ENCODE measurements around the gene ZG16B.

ZG16B gene

DNA sequence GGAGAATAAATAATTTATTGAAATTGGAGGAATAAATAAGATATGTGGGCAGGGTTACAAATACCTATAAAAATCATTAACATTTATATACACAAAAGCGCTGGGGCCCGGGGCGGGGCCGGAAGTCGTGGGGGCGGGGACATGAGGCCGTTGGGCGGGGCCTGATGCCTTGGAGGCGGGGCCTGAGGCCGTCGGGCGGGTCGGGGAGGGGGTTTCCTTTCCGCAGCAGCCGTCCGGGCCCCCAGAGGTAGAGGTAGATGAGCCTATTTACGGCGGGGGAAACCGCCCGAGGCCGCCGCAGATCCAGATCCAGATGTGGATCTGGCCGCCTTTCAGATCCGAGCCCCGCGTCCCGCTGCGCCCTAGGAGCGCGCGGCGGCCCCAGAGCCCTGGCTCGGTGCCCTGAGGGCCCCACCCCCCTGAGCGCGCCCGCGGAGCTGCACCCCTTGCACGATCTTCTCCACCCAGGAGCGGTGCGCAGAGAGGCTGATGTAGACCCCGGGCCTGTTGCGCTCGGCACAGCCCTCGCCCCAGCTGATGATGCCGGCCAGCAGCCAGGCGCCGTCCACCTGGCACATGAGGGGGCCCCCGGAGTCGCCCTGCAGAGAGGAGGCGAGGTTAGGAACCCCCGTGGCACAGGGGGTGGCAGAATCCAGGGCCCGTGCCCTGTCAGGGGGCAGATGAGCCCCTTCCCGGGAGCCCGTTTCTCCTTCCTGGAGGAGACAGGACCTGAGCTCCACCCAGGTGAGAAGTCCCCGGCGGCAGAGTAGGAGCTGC is 22.8 kb downstream of the ZG16B start:
- no peak overlapping the region for H3K4me3 ChIP-seq (replicated peaks; ENCODE audit: low read depth, low read length)
- TF ChIP-seq, protein P1, sequence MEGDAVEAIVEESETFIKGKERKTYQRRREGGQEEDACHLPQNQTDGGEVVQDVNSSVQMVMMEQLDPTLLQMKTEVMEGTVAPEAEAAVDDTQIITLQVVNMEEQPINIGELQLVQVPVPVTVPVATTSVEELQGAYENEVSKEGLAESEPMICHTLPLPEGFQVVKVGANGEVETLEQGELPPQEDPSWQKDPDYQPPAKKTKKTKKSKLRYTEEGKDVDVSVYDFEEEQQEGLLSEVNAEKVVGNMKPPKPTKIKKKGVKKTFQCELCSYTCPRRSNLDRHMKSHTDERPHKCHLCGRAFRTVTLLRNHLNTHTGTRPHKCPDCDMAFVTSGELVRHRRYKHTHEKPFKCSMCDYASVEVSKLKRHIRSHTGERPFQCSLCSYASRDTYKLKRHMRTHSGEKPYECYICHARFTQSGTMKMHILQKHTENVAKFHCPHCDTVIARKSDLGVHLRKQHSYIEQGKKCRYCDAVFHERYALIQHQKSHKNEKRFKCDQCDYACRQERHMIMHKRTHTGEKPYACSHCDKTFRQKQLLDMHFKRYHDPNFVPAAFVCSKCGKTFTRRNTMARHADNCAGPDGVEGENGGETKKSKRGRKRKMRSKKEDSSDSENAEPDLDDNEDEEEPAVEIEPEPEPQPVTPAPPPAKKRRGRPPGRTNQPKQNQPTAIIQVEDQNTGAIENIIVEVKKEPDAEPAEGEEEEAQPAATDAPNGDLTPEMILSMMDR (IDR thresholded peaks at IDR 0.05; ENCODE audit: low read depth, low read length, missing control alignments) = no peak
- DNase-seq (ENCODE audit: extremely low read depth, low read depth) = no peak

GRCh38 chr16:2853531-2854073 is 23.5 kb downstream of the ZG16B start:
- DNase-seq (ENCODE audit: extremely low read depth, low read depth) = no peak
- no peak overlapping the region for H3K4me3 ChIP-seq (replicated peaks; ENCODE audit: low read depth, low read length)
- TF ChIP-seq, protein P1 (IDR thresholded peaks at IDR 0.05; ENCODE audit: low read depth, low read length, missing control alignments) = no peak

DNA sequence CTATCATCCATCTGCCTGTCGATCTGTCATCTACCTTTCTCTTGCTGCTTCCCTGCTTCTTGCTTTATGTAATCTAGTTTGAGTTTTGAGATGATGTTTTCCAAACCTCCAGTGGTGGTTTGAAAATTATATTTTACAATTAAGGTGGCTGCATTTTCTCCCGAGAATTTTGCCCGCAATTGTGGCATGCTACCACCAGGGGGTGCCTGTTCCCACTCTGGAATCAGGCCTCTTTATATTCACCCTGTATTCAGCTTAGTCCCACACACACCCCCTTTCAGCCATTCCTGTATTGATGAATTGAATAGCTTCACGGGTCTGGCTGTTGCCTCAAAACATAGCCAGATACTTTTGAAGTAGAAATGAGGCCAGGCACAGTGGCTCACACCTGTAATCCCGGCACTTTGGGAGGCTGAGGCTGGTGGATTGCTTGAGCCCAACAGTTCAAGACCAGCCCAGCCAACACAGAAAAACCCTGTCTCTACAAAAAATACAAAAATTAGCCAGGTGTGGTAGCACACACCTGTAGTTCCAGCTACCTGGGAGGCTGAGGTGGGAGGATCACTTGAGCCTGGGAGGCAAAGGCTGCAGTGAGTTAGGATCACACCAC is 24.7 kb downstream of the ZG16B start:
- H3K4me3 ChIP-seq (replicated peaks; ENCODE audit: low read depth, low read length) = no peak overlapping the region
- DNase-seq (ENCODE audit: extremely low read depth, low read depth) = no peak
- TF ChIP-seq, protein P1 (IDR thresholded peaks at IDR 0.05; ENCODE audit: low read depth, low read length, missing control alignments) = peak; percentile 77

GRCh38 chr16:2855536-2855935 is 25.4 kb downstream of the ZG16B start:
- TF ChIP-seq, protein P1 (IDR thresholded peaks at IDR 0.05; ENCODE audit: low read depth, low read length, missing control alignments) = no peak
- H3K4me3 ChIP-seq (replicated peaks; ENCODE audit: low read depth, low read length) = no peak overlapping the region
- no peak for DNase-seq (ENCODE audit: extremely low read depth, low read depth)

DNA sequence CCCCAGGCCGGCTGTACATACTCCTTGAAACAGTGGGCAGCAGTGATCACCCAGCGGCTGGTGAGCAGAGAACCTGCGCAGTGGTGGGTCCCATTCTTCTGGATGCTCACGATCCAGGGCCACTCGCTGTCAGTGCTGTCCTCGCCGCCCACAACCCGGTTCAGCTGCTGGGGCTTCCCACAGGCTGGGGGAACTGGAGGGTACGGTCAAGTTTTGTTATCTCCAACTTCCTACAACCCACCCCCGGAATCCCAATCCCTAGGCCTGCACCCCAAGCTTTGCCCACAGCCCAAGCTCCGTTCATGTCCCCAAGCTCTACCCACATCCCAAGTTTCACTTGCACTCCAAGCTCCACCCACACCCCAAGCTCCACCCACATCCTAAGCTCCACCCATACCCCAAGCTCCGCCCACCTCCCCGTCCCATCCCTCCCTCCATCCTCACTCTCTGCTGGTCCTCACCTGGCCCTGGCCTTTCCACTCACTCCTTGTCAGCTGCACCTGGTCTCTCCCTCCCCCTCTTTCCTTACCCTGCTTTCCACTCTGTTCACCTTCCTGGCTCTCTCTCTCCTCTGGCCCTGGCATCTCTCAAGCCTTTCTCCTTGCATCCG is 26.1 kb downstream of the ZG16B start:
- TF ChIP-seq, protein P1 (IDR thresholded peaks at IDR 0.05; ENCODE audit: low read depth, low read length, missing control alignments) = no peak
- H3K4me3 ChIP-seq (replicated peaks; ENCODE audit: low read depth, low read length) = no peak overlapping the region
- DNase-seq (ENCODE audit: extremely low read depth, low read depth) = no peak

DNA sequence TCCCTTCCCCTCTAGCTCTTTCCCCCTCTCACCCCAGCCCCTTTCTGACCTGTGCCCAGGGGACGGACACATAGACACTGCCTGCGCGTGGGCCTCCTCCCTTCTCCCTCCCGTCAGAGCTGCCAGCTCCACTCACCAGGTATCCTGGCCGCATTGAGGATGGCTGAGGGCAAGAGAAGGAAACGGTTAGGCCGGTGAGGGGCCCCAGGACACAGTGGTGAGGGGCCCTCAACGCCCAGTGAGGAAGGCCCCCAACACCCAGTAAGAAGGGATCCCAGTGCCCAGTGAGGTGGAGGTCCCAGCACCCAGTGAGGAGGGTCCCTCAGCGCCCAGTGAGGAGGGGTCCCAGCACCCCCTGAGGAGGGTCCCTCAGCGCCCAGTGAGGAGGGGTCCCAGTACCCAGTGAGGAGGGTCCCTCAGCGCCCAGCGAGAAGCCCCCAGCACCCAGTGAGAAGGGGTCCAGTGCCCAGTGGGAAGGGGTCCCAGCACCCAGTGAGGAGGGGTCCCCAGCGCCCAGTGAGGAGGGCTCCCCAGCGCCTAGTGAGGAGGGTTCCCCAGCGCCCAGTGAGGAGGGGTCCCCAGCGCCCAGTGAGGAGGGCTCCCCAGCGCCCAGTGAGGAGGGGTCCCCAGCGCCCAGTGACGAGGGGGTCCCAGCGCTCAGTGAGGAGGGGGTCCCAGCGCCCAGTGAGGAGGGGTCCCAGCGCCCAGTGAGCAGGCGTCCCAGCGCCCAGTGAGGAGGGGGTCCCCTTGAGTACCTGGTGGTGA is 26.8 kb downstream of the ZG16B start:
- no peak for DNase-seq (ENCODE audit: extremely low read depth, low read depth)
- TF ChIP-seq, protein P1 (IDR thresholded peaks at IDR 0.05; ENCODE audit: low read depth, low read length, missing control alignments) = no peak
- H3K4me3 ChIP-seq (replicated peaks; ENCODE audit: low read depth, low read length) = no peak overlapping the region

All from HFF-Myc (cell line).